ENCODE measurements around the gene ZNF491.
"Not testable (repeated sequence)": the region's sequence is repeated elsewhere in the genome, so short reads cannot be mapped to it uniquely, and the experiment has no call there.

The ZNF491 gene

GRCh38 chr19:11798391-11799330 is at the start of gene ZNF491:
Gene ZNF491, plus strand, starts transcription at chr19:11798523. Its CDS starts 7,431 bp downstream, at chr19:11805954.
- peak; percentile 90 for DNase-seq

- DNase-seq: no peak
These were observed 48.6 kb upstream of the ZNF491 start for GRCh38 chr19:11749751-11750150.

DNA sequence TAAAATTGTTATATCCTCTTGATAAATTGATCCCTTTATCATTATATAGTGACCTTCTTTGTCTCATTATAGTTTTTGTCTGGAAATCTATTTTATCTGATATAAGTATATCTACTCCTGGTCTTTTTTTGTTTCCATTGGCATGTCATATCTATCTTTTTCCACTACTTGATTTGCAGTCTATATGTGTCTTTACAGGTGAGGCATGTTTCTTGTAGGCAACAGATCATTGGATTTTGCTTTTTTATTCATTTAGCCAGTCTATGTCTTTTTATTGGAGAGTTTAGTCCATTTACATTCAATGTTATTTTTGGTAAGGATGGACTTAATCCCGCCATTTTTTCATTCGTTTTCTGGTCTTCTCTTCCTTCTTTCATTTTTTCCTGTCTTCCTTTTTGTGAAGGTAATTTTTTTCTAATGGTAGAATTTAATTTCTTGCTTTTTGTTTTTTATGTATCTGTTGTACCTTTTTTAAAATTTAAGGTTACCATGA is 46.0 kb upstream of the ZNF491 start:
- DNase-seq: no peak

GRCh38 chr19:11754663-11755062 is 43.7 kb upstream of the ZNF491 start:
- DNase-seq: no peak

GRCh38 chr19:11756965-11757364 is 41.4 kb upstream of the ZNF491 start:
- DNase-seq: no peak

- no peak for DNase-seq
These were observed 38.5 kb upstream of the ZNF491 start for GRCh38 chr19:11759805-11760204.

- DNase-seq: no peak
These were observed 35.2 kb upstream of the ZNF491 start for GRCh38 chr19:11763117-11763516.

DNA sequence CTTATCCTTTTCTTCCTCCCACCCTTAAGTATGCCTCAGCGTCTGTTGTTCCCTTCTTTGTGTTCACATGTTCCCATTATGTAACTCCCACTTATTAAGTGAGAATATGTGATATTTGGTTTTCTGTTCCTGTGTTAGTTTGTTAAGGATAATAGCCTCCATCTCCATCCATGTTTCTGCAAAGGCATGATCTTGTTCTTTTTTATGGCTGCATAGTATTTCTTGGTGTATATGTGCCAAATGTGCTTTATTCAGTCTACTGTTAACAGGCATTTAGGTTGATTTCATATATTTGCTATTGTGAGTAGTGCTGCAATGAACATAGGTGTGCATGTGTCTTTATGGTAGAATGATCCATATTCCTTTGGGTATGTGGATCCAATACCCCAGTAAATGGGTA is 34.7 kb upstream of the ZNF491 start:
- no peak for DNase-seq

- peak; percentile 99 for DNase-seq
These were observed 31.4 kb upstream of the ZNF491 start, which contains the start of gene ZNF441 for GRCh38 chr19:11766597-11767591. Gene ZNF441, plus strand, starts transcription at chr19:11767000. Its CDS starts 194 bp downstream, at chr19:11767194.

GRCh38 chr19:11767633-11768133 is 30.6 kb upstream of the ZNF491 start:
- DNase-seq: peak; percentile 69

GRCh38 chr19:11769995-11770394 is 28.3 kb upstream of the ZNF491 start:
- DNase-seq: no peak

DNA sequence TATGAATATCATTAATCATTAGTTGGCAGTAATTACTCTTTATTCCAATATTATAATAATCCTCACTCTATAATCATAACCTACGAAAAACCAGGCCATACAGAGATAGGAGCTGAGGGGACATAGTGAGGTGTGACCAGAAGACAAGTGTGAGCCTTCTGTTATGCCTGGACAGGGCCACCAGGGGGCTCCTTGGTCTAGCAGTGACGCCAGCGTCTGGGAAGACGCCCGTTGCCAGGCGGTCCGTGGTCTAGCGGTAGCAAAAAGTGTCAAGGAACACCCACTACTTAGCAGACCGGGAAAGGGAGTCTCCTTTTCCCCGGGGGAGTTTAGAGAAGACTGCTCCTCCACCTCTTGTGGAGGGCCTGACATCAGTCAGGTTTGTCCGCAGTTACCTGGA is 26.8 kb upstream of the ZNF491 start:
- DNase-seq: not testable (repeated sequence)

DNA sequence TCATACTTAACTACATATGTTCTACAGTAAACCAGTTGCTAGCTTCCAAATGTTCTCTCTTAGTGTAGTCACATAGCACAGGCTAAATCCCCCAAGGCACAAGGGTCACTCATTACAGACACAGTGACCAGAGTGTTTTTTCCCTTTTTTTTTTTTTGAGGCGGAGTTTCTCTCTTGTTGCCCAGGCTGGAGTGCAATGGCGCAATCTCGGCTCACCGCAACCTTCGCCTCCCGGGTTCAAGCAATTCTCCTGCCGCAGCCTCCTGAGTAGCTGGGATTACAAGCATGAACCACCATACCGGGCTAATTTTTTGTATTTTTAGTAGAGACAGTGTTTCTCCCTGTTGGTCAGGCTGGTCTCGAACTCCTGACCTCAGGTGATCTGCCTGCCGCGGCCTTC is 21.7 kb upstream of the ZNF491 start:
- DNase-seq: not testable (repeated sequence)

GRCh38 chr19:11780431-11781020 is 17.8 kb upstream of the ZNF491 start:
- no peak for DNase-seq

DNA sequence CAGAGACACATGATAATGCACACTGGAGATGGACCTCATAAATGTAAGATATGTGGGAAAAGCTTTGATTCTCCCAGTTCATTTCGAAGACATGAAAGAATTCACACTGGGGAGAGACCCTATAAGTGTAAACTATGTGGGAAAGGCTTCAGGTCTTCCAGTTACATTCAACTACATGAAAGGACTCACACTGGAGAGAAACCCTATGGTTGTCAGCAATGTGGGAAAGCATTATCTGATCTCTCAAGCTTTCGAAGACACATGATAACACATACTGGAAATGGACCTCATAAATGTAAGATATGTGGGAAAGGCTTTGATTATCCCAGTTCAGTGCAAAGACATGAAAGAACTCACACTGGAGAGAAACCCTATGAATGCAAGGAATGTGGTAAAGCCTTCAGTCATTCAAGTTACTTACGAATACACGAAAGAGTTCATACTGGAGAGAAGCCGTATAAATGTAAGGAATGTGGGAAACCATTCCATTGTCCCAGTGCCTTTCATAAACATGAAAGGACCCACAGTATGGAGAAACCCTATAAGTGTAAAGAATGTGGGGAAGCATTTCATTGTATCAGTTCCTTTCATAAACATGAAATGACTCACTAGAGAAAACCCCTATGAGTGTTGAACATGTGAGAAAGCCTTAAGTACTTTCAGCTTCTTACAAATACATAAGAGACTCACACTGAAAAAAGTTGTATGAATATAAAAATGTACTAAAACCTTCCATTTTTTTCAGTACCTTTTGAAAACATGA is 16.8 kb upstream of the ZNF491 start:
- DNase-seq: no peak

- DNase-seq: no peak
These were observed 14.6 kb upstream of the ZNF491 start for GRCh38 chr19:11783767-11784166.

DNA sequence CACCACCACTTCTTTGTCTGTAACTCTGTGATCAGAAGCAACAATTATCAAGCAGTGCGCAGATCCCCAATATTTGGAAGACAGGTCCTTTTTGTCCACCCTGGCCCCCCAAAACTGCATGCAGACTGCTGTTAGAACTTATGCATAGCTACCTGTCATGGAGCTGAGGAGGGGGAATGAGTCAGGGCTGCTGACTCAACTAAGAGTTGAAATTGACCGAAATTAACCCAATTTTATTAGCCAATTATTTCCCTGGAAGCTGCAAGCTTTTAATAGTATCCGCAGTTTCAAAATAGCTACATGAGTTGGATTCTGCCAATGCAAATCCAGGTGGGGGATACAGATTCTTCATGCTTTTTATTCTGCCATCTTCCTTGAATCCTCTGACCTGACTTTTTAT is 14.0 kb upstream of the ZNF491 start:
- no peak for DNase-seq

DNA sequence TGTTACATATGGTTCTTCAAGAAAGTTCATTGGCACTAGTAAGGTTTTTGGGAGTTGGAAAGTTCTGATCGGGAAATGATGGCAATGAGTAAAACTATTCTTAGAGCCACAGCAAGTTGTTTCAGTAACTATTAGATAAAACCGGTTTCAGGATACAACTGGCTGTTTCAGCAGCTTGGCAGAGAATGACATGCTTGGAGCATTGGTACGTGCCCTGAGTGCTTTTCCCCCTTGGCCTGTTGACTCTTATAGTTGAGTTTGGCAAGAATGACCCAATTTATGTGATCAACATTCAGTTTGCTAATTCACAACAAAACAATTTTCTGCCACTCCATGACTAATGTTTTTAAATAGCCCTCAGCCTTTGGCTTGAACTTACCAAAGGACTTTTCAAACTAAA is 10.8 kb upstream of the ZNF491 start:
- no peak for DNase-seq

- no peak for DNase-seq
These were observed 5.4 kb upstream of the ZNF491 start for GRCh38 chr19:11792942-11793341.

DNA sequence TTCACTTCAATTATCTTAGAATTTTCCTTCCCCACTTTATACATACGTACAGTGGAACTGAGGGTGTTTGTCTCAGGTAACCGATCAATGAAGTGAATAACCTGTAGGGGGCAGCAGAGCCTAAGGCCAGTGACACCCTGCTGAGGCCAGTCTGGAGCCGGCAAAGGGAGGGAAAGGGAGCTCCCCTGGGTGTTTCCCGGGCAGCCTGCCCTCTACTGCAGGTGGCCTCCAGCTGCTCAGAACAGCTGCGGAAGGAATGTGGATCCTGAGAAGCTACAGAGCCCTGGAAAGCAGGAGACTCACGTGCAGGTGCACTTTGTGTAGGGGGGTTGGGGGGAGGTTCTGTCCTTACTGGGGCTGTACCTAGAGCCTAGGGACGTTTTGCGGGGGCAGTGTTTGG is 832 bp upstream of the ZNF491 start:
- DNase-seq: peak; percentile 87

DNA sequence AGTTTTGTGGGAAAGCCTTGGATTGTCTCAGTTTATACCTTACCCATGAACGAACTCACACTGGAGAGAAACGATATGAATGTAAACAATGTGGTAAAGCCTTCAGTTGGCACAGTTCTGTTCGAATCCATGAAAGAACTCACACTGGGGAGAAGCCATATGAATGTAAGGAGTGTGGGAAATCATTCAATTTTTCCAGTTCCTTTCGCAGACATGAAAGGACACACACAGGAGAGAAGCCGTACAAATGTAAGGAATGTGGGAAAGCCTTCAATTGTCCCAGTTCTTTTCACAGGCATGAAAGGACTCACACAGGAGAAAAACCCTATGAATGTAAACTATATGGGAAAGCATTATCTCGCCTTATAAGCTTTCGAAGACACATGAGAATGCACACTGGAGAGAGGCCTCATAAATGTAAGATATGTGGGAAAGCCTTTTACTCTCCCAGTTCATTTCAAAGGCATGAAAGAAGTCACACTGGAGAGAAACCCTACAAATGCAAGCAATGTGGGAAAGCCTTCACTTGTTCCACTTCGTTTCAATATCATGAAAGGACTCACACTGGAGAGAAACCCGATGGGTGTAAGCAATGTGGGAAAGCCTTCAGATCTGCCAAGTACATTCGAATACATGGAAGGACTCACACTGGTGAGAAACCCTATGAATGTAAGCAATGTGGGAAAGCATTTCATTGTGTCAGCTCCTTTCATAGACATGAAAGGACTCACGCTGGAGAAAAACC is 8.2 kb downstream of the ZNF491 start:
- DNase-seq: no peak
